ENCODE data around the gene ARHGEF35.
"Not testable (repeated sequence)": the region's sequence is repeated elsewhere in the genome, so short reads cannot be mapped to it uniquely, and the experiment has no call there.

The ARHGEF35 gene
- 0 to 1.8 (median 0.40) reads per million in 9 experiments for total RNA-seq

- H3K27me3 Mint-ChIP-seq; H3K27ac Mint-ChIP-seq; H3K4me3 Mint-ChIP-seq; H3K4me1 Mint-ChIP-seq (ENCODE audit: low read depth in 2 of 2); H3K9me3 Mint-ChIP-seq; DNase-seq; H3K36me3 Mint-ChIP-seq (ENCODE audit: insufficient read depth): not testable (repeated sequence)
- ATAC-seq (replicated peaks): peak; percentile 66
These were observed at the start of gene ARHGEF35 for GRCh38 chr7:144195212-144195872. ARHGEF35 (minus strand) TSS chr7:144195833; CDS start chr7:144188383, 7,450 bp downstream.

- H3K27me3 Mint-ChIP-seq; H3K27ac Mint-ChIP-seq; DNase-seq; ATAC-seq (replicated peaks); H3K4me3 Mint-ChIP-seq; H3K9me3 Mint-ChIP-seq; H3K36me3 Mint-ChIP-seq (ENCODE audit: insufficient read depth); H3K4me1 Mint-ChIP-seq (ENCODE audit: low read depth in 2 of 2): not testable (repeated sequence)
These were observed 49.7 kb upstream of the ARHGEF35 start for GRCh38 chr7:144245372-144245771.

- not testable (repeated sequence) for H3K4me3 Mint-ChIP-seq; H3K9me3 Mint-ChIP-seq; H3K27ac Mint-ChIP-seq; H3K4me1 Mint-ChIP-seq (ENCODE audit: low read depth in 2 of 2); DNase-seq; H3K27me3 Mint-ChIP-seq; ATAC-seq (replicated peaks); H3K36me3 Mint-ChIP-seq (ENCODE audit: insufficient read depth)
These were observed 43.7 kb upstream of the ARHGEF35 start, which contains the start of gene OR2A42 for GRCh38 chr7:144239365-144239764. OR2A42 (minus strand) TSS chr7:144239605; CDS start chr7:144232843, 6,762 bp downstream.

GRCh38 chr7:144238530-144239082 is 43.0 kb upstream of the ARHGEF35 start:
- H3K4me1 Mint-ChIP-seq (ENCODE audit: low read depth in 2 of 2); H3K27me3 Mint-ChIP-seq; H3K27ac Mint-ChIP-seq; H3K9me3 Mint-ChIP-seq; ATAC-seq (replicated peaks); H3K36me3 Mint-ChIP-seq (ENCODE audit: insufficient read depth); H3K4me3 Mint-ChIP-seq; DNase-seq: not testable (repeated sequence)

- not testable (repeated sequence) for H3K27me3 Mint-ChIP-seq; H3K9me3 Mint-ChIP-seq; H3K36me3 Mint-ChIP-seq (ENCODE audit: insufficient read depth); ATAC-seq (replicated peaks); H3K27ac Mint-ChIP-seq; H3K4me3 Mint-ChIP-seq; H3K4me1 Mint-ChIP-seq (ENCODE audit: low read depth in 2 of 2); DNase-seq
These were observed 37.4 kb upstream of the ARHGEF35 start for GRCh38 chr7:144233039-144233438.

GRCh38 chr7:144231027-144231426 is 35.4 kb upstream of the ARHGEF35 start:
- DNase-seq; H3K9me3 Mint-ChIP-seq; H3K36me3 Mint-ChIP-seq (ENCODE audit: insufficient read depth); H3K4me1 Mint-ChIP-seq (ENCODE audit: low read depth in 2 of 2); H3K27me3 Mint-ChIP-seq; H3K4me3 Mint-ChIP-seq; ATAC-seq (replicated peaks); H3K27ac Mint-ChIP-seq: not testable (repeated sequence)

GRCh38 chr7:144228810-144229209 is 33.2 kb upstream of the ARHGEF35 start:
- H3K9me3 Mint-ChIP-seq; H3K27me3 Mint-ChIP-seq; H3K27ac Mint-ChIP-seq; ATAC-seq (replicated peaks); DNase-seq; H3K4me1 Mint-ChIP-seq (ENCODE audit: low read depth in 2 of 2); H3K4me3 Mint-ChIP-seq; H3K36me3 Mint-ChIP-seq (ENCODE audit: insufficient read depth): not testable (repeated sequence)

GRCh38 chr7:144226866-144227265 is 31.2 kb upstream of the ARHGEF35 start:
- not testable (repeated sequence) for H3K4me3 Mint-ChIP-seq; DNase-seq; H3K4me1 Mint-ChIP-seq (ENCODE audit: low read depth in 2 of 2); H3K27ac Mint-ChIP-seq; H3K36me3 Mint-ChIP-seq (ENCODE audit: insufficient read depth); ATAC-seq (replicated peaks); H3K27me3 Mint-ChIP-seq; H3K9me3 Mint-ChIP-seq

GRCh38 chr7:144223675-144224074 is 28.0 kb upstream of the ARHGEF35 start:
- not testable (repeated sequence) for ATAC-seq (replicated peaks)

GRCh38 chr7:144220531-144220930 is 24.9 kb upstream of the ARHGEF35 start:
- H3K4me1 Mint-ChIP-seq (ENCODE audit: low read depth in 2 of 2); DNase-seq; H3K27ac Mint-ChIP-seq; H3K9me3 Mint-ChIP-seq; H3K4me3 Mint-ChIP-seq; H3K27me3 Mint-ChIP-seq; ATAC-seq (replicated peaks); H3K36me3 Mint-ChIP-seq (ENCODE audit: insufficient read depth): not testable (repeated sequence)

More at GRCh38 chr7:144223675-144224074, 28.0 kb upstream of the ARHGEF35 start:
- H3K27me3 Mint-ChIP-seq; H3K36me3 Mint-ChIP-seq (ENCODE audit: insufficient read depth); H3K9me3 Mint-ChIP-seq; DNase-seq; H3K27ac Mint-ChIP-seq; H3K4me1 Mint-ChIP-seq (ENCODE audit: low read depth in 2 of 2); H3K4me3 Mint-ChIP-seq: not testable (repeated sequence)

- not testable (repeated sequence) for H3K27ac Mint-ChIP-seq; DNase-seq; H3K36me3 Mint-ChIP-seq (ENCODE audit: insufficient read depth); ATAC-seq (replicated peaks); H3K27me3 Mint-ChIP-seq; H3K4me3 Mint-ChIP-seq; H3K9me3 Mint-ChIP-seq; H3K4me1 Mint-ChIP-seq (ENCODE audit: low read depth in 2 of 2)
These were observed 23.5 kb upstream of the ARHGEF35 start for GRCh38 chr7:144219149-144219548.

- not testable (repeated sequence) for DNase-seq; H3K36me3 Mint-ChIP-seq (ENCODE audit: insufficient read depth); H3K27me3 Mint-ChIP-seq; ATAC-seq (replicated peaks); H3K27ac Mint-ChIP-seq; H3K4me3 Mint-ChIP-seq; H3K9me3 Mint-ChIP-seq; H3K4me1 Mint-ChIP-seq (ENCODE audit: low read depth in 2 of 2)
These were observed 22.9 kb upstream of the ARHGEF35 start for GRCh38 chr7:144218581-144218980.

- not testable (repeated sequence) for H3K36me3 Mint-ChIP-seq (ENCODE audit: insufficient read depth); H3K4me3 Mint-ChIP-seq; ATAC-seq (replicated peaks); DNase-seq; H3K27ac Mint-ChIP-seq; H3K9me3 Mint-ChIP-seq; H3K4me1 Mint-ChIP-seq (ENCODE audit: low read depth in 2 of 2); H3K27me3 Mint-ChIP-seq
These were observed 21.6 kb upstream of the ARHGEF35 start for GRCh38 chr7:144217200-144217599.

GRCh38 chr7:144205306-144205705 is 9.7 kb upstream of the ARHGEF35 start:
- ATAC-seq (replicated peaks); H3K27me3 Mint-ChIP-seq; DNase-seq: not testable (repeated sequence)

More at GRCh38 chr7:144205306-144205705, 9.7 kb upstream of the ARHGEF35 start:
- not testable (repeated sequence) for H3K9me3 Mint-ChIP-seq; H3K27ac Mint-ChIP-seq; H3K4me3 Mint-ChIP-seq; H3K36me3 Mint-ChIP-seq (ENCODE audit: insufficient read depth); H3K4me1 Mint-ChIP-seq (ENCODE audit: low read depth in 2 of 2)
